Fibroblast of villous mesenchyme (primary cell): ENCODE data around the gene ACD. TPM values are rescaled to one million over a fixed set of nuclear protein-coding genes. Genes with fewer than 3 reads are reported as not detected.

Experiments used
- DNase-seq: peaks from one replicate; pipeline ENCODE4 v3.0.0-alpha.2; 2010; ENCODE audit warnings: low read depth
- H3K4me3 ChIP-seq: 2 replicates; pipeline ENCODE4 v1.5.1; 2011; ENCODE audit warnings: low read depth, mild to moderate bottlenecking, low read length
- total RNA-seq: library from RNA; depleted of rRNA; stranded (reverse); fragments of >200 nt; gene quantifications from 2 replicates; pipeline ENCODE4 v1.2.3, GENCODE V29; 2012
- TF ChIP-seq, protein P1 (sequence below): IDR thresholded peaks from 2 replicates; pipeline ENCODE4 v1.5.1; 2012; ENCODE audit warnings: low read depth, mild to moderate bottlenecking, low read length; ENCODE audit not compliant: insufficient read depth

ACD gene
- total RNA-seq, 1 donor = 15.1 TPM

DNA sequence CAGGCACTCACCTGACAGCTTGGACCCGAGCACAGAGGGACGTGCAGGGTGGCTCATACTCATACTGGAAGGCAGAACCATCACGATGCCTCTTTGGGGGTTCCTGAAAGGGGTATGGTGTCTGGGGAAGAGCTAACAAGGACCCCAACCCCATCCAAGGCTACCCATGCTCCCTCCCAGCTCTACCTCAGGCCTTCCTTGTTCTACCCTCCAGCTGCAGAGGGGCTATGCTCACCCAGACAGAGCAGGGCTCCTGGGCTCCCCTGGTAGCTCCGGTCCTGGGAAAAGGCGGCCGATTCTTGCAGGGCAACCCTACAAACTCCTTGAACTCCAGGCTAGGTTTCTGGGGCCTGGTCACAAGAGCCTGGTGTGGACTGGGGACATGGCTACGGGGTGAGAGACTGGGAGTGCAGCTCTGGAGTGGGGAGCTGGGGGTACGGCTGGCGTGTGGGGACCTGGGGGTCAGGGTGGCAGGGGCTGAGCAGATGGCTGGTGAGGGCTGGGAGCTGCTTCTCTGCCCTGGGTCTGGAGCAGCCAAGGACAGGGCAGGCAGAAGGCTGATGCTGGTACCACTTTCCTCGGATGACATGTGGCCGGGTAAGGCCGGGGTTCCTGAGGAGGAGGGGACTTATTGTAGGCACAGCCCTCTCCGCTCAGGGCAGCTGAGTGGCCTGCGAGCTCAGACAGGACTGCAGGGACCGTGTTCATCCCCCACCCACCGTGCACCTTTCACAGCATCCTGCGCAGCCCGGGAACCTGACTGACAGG, 2.1 kb downstream of the ACD start:
- TF ChIP-seq, protein P1, sequence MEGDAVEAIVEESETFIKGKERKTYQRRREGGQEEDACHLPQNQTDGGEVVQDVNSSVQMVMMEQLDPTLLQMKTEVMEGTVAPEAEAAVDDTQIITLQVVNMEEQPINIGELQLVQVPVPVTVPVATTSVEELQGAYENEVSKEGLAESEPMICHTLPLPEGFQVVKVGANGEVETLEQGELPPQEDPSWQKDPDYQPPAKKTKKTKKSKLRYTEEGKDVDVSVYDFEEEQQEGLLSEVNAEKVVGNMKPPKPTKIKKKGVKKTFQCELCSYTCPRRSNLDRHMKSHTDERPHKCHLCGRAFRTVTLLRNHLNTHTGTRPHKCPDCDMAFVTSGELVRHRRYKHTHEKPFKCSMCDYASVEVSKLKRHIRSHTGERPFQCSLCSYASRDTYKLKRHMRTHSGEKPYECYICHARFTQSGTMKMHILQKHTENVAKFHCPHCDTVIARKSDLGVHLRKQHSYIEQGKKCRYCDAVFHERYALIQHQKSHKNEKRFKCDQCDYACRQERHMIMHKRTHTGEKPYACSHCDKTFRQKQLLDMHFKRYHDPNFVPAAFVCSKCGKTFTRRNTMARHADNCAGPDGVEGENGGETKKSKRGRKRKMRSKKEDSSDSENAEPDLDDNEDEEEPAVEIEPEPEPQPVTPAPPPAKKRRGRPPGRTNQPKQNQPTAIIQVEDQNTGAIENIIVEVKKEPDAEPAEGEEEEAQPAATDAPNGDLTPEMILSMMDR = no peak
- no peak for DNase-seq

GRCh38 chr16:67657017-67657608, 2.9 kb downstream of the ACD start:
- TF ChIP-seq, protein P1 = no peak
- DNase-seq = no peak

More for the DNA sequence above, 2.1 kb downstream of the ACD start:
- H3K4me3 ChIP-seq = no peak overlapping the region

GRCh38 chr16:67656344-67657016, 3.6 kb downstream of the ACD start:
- TF ChIP-seq, protein P1 = no peak
- DNase-seq = no peak
- no peak overlapping the region for H3K4me3 ChIP-seq

More at GRCh38 chr16:67657017-67657608, 2.9 kb downstream of the ACD start:
- H3K4me3 ChIP-seq = no peak overlapping the region

- no peak for DNase-seq
- TF ChIP-seq, protein P1 = no peak
- H3K4me3 ChIP-seq = no peak overlapping the region
Observed at GRCh38 chr16:67655363-67655762, 4.7 kb downstream of the ACD start.

DNA sequence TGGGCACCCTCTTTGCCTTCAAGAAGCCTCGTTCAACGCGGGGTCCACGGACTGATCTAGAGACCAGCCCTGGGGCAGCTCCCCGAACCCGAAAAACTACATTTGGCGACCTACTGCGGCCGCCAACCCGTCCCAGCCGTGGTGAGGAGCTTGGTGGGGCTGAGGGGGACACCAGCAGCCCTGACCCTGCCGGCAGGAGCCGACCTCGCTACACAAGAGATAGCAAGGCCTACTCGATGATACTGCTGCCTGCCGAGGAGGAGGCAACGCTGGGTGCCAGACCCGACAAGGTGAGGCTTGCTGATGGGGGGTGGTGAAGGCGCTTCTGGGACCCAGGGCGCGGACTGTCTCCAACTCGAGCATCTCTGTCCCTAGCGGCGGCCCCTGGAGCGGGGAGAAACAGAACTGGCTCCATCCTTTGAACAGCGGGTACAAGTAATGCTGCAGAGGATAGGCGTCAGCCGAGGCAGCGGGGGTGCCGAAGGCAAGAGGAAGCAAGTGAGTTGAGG, 5.6 kb downstream of the ACD start:
- no peak for DNase-seq
- H3K4me3 ChIP-seq = no peak overlapping the region
- TF ChIP-seq, protein P1 = no peak

DNA sequence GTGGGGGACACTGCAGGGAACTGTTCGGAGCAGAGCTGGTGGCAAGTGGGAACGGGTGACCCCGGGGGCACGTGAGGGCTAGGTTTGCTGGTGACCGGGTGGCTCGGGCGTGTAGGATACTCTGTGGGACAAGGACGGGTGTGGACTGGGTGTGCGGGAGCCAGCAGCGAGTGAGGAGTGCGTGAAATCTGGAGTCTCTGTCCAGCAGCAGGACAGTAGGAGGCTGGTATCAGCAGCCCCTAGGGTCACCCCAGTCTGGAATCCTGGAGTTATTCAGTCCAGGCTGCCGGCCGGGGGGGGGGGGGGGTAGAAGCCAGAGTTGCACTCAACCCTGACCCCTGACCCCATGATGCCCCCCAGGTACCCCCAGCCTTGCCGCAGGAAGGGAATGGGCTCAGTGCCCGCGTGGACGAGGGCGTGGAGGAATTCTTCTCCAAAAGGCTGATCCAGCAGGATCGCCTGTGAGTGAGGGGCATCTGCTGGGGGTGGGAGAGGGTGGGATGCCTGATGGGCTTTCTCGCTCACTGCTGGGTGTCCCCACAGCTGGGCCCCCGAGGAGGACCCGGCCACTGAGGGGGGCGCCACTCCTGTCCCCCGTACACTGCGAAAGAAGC, 6.2 kb downstream of the ACD start:
- H3K4me3 ChIP-seq = no peak overlapping the region
- DNase-seq = no peak

More for the DNA sequence above, 6.2 kb downstream of the ACD start:
- TF ChIP-seq, protein P1 = no peak
